C4-2B (cell line): ENCODE measurements around the gene LACTB.

Experiments
- ZFX ChIP-seq: fragments of 450-650 bp; IDR thresholded peaks from 2 replicates; pipeline ENCODE4 v1.6.1; 2017
- TF ChIP-seq, protein P1 (sequence below): fragments of 450-650 bp; conservative IDR thresholded peaks from 2 replicates; pipeline ENCODE4 v1.5.1; 2017; ENCODE audit warnings: mild to moderate bottlenecking

- TF ChIP-seq, protein P1, sequence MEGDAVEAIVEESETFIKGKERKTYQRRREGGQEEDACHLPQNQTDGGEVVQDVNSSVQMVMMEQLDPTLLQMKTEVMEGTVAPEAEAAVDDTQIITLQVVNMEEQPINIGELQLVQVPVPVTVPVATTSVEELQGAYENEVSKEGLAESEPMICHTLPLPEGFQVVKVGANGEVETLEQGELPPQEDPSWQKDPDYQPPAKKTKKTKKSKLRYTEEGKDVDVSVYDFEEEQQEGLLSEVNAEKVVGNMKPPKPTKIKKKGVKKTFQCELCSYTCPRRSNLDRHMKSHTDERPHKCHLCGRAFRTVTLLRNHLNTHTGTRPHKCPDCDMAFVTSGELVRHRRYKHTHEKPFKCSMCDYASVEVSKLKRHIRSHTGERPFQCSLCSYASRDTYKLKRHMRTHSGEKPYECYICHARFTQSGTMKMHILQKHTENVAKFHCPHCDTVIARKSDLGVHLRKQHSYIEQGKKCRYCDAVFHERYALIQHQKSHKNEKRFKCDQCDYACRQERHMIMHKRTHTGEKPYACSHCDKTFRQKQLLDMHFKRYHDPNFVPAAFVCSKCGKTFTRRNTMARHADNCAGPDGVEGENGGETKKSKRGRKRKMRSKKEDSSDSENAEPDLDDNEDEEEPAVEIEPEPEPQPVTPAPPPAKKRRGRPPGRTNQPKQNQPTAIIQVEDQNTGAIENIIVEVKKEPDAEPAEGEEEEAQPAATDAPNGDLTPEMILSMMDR = no peak; the same call in 1 of the 2 replicates
- no peak for TF ChIP-seq ZFX
Observed at GRCh38 chr15:63157891-63158431, 36.3 kb downstream of the LACTB start.
